GM23248 (cell line): ENCODE measurements around the gene PEAK1.

ENCODE experiments used
- EZH2 ChIP-seq: fragments of 200-600 bp; sonication (generic); IDR thresholded peaks from 2 replicates; pipeline ENCODE4 v1.6.1; 2018; ENCODE audit warnings: antibody characterized with exemption, mild to moderate bottlenecking; ENCODE audit not compliant: insufficient read depth, poor library complexity, severe bottlenecking
- EZH2phosphoT487 ChIP-seq: fragments of 200-600 bp; sonication (generic); IDR thresholded peaks from 2 replicates; pipeline ENCODE4 v1.6.1; 2018; ENCODE audit warnings: antibody characterized with exemption, moderate library complexity, mild to moderate bottlenecking, low read depth; ENCODE audit not compliant: insufficient read depth

DNA sequence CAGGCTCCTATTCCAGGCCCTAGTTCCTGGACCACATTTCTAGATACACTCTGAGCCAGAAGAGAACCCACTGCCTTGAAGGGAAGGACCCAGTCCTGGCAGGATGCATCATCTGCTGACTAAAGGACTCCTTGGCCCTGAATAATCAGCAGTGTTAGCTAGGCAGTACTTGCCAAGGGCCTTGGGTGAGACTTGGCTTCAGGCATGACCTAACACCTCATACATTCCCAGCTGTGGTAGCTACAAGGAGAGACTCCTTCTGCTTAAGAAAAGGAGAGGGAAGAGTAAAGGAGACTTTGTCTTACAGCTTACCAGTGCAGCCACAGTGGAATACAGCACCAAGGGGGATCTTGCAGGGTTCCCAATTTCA lies 26.4 kb downstream of the PEAK1 start:
- TF ChIP-seq EZH2: no peak
- TF ChIP-seq EZH2phosphoT487: no peak
